Activated CD8-positive, alpha-beta memory T cell treated with anti-CD3 and anti-CD28 coated beads, Interleukin-2, amount 50 U/mL, for 4 hours (primary cell): Measurements from ENCODE around the gene KNL1.
"Not testable (repeated sequence)": the region's sequence is repeated elsewhere in the genome, so short reads cannot be mapped to it uniquely, and the experiment has no call there.

Experiments
- DNase-seq: peaks from one replicate; pipeline ENCODE4 v3.0.0-alpha.2; 2020

KNL1 gene

GRCh38 chr15:40676906-40677305 is 82.9 kb downstream of the KNL1 start:
- DNase-seq = not testable (repeated sequence)

- no peak for DNase-seq
Measured at GRCh38 chr15:40680151-40680550, 86.1 kb downstream of the KNL1 start.

GRCh38 chr15:40680959-40681358 is 86.9 kb downstream of the KNL1 start:
- DNase-seq = not testable (repeated sequence)

GRCh38 chr15:40684381-40684780 is 90.3 kb downstream of the KNL1 start:
- no peak for DNase-seq

- DNase-seq = no peak
Measured at GRCh38 chr15:40685376-40685775, 91.3 kb downstream of the KNL1 start.

- no peak for DNase-seq
Measured at GRCh38 chr15:40688932-40689799, 95.1 kb downstream of the KNL1 start.

- DNase-seq = no peak
Measured at GRCh38 chr15:40691737-40692136, 97.7 kb downstream of the KNL1 start.

GRCh38 chr15:40693904-40694687 is 100.0 kb downstream of the KNL1 start:
- DNase-seq = no peak

- peak; percentile 91 for DNase-seq
Measured at GRCh38 chr15:40694688-40695468, 100.8 kb downstream of the KNL1 start, which contains the start of gene RAD51. TSS of gene RAD51 (plus strand) at chr15:40695174. CDS start at chr15:40698759, 3,585 bp downstream.

- no peak for DNase-seq
Measured at GRCh38 chr15:40695469-40695890, 101.4 kb downstream of the KNL1 start.

- DNase-seq = no peak
Measured at GRCh38 chr15:40696228-40696627, 102.2 kb downstream of the KNL1 start.

- DNase-seq = no peak
Measured at GRCh38 chr15:40697916-40698315, 103.9 kb downstream of the KNL1 start.

- no peak for DNase-seq
Measured at GRCh38 chr15:40702077-40702476, 108.0 kb downstream of the KNL1 start.

GRCh38 chr15:40706121-40706520 is 112.1 kb downstream of the KNL1 start:
- DNase-seq = no peak
